COLO668 (cell line): ENCODE measurements around the gene RXYLT1.

Source experiments
- DNase-seq: peaks from one replicate; lab custom pipeline; 2025; ENCODE audit not compliant: unreplicated experiment; lab: John Stamatoyannopoulos, UW

The RXYLT1 gene

GRCh38 chr12:63843254-63843720, 63.6 kb downstream of the RXYLT1 start:
- DNase-seq: no peak

DNA sequence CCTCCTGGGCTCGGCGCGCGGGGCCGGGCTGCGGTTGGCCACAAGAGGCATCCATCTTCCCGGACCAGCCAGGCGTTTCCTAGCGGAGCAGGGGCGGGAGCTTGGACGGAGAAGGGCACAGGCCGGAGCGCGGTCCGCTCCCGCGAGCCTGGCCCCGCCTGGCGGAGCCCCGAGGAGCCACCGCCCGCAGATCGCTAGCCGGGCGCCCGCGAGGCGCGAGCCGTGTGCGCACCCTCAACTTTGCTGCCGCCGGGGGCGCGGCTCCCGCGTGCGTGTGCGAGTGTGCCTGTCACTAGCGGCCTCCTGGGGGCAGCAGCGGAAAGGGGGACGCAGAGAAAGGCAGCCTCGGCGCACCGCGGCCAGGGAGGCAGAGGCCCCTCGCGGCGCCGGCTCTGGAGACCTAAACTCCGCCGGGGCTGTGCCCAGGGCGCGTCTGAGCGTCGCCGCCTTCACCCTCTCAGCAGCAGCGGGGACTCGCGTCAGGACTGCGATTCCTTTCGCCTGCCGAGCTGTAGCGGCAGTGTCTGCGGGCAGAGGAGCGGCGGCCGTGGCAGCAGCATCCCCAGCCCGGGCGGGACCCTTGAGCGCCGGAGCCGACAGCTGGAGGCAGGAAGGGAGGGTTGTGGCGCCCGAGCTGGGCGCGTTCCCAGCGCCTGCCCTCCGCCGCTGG, 64.1 kb downstream of the RXYLT1 start:
- DNase-seq: peak; percentile 99

- peak; percentile 83 for DNase-seq
These were observed 65.0 kb downstream of the RXYLT1 start, which contains the start of gene SRGAP1 for GRCh38 chr12:63844391-63845341. Gene SRGAP1 (plus strand): TSS chr12:63844700. CDS start chr12:63844817, 117 bp downstream.

GRCh38 chr12:63845726-63846125, 66.0 kb downstream of the RXYLT1 start:
- no peak for DNase-seq

DNA sequence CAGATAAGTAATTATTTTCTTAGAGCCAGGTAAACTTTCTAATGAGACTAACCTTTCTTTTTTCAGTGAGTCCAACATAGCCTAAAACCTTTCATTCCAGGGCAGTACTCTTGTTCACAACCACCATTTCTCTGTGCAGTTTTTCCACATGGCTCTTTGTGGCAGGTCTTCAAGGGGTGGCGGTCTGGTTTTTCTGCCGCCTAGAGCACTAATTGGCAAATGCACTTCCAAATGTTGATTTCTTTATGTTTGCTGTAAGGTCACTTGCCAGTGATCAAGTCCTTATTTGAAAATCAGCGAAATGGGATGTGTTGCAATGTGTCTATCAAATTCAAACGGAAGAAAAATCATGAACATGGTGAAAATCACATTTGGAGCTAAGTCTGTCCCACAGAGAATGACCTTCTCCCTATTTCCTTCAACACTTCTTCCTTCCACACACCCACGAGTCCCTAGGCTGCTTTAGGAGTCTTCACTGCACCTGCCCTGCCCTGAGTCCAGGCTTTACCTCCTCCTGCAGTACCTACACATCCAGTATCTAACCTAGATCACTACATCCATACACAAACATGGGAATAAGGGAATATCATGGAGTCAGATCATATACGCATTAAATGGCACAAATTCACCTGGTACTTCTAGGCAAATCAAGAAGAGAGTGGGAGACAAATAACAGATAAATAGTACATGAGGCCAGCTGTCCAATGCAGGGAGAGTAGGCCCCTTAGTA, 66.7 kb downstream of the RXYLT1 start:
- DNase-seq: no peak

DNA sequence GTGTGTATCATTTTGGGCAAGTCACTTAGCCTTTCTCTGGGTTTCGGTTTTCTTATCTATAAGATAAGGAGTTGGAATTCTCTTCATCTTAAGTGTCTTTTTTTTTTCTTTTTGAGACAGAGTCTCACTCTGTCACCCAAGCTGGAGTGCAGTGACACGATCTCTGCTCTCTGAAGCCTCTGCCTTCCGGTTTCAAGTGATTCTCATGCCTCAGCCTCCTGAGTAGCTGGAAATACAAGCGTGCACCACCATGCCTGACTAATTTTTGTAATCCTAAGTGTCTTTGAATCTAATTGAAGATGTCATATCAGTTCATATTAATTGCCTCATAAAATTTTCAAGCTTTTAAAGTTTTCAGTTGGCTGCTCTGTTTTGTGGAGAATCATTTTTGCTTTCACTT, 68.7 kb downstream of the RXYLT1 start:
- no peak for DNase-seq

- DNase-seq: no peak
These were observed 69.5 kb downstream of the RXYLT1 start for GRCh38 chr12:63849106-63849620.

DNA sequence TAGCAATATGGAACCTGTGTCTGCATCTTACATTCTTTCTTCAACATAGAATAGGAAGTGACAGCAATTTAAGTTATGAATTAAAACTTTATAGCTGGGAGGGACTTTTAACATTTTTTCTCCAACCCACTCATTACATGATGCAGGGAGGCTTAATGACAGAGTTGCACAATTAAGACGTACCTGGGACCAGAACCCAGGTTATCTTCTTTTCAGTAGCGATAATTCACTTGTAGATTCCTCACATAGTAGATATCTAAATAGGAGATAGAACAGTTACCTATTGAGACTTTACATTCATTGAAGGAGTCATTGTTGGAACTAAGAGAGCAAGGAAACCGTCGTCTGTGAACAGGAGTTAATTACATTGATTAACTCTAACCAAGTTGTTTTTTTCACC, 69.9 kb downstream of the RXYLT1 start:
- no peak for DNase-seq

DNA sequence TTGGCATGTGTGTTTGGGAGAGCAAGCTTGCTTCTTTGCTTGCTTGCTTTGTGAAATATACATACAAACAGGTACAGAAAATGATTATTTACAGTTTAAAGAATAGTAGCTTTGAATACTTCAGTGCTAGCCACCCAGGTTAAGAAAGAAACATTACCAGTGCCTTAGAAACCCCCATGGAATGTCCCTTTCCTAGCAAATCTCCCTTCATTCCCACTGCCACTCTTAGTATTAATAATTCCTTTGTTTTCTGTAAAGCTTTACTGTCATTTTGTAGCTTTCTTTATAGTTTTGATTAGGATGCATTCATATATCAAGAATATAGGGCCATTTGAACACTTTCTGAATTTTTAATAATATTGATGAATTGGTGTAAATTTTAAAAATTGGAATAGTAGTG, 74.3 kb downstream of the RXYLT1 start:
- no peak for DNase-seq

GRCh38 chr12:63855299-63855698, 75.6 kb downstream of the RXYLT1 start:
- no peak for DNase-seq

GRCh38 chr12:63857771-63858670, 78.3 kb downstream of the RXYLT1 start:
- DNase-seq: no peak
